Gastrocnemius medialis (tissue), 4 donors: ENCODE results near the gene HADH. TPM values are rescaled to one million over a fixed set of nuclear protein-coding genes. Genes with fewer than 3 reads are reported as not detected.
"Not testable (repeated sequence)": the region's sequence is repeated elsewhere in the genome, so short reads cannot be mapped to it uniquely, and the experiment has no call there.

Experiments
- ATAC-seq, 2 donors: fragments of 150-250 bp; one replicate each; pipeline ENCODE4 v1.9.1; 2016
- DNase-seq, 2 donors: peaks; one replicate each; pipeline ENCODE4 v3.0.0-alpha.2; 2019
- H3K27ac ChIP-seq, 4 donors: fragments of 200-600 bp; sonication (generic); 1 replicate in 1 of 4; 2 replicates in 3 of 4; pipeline ENCODE4 v1.5.1; 2016 to 2018; ENCODE audit warnings: mild to moderate bottlenecking in 2 of 4, moderate library complexity in 1 of 4
- H3K27me3 ChIP-seq, 3 donors: fragments of 200-600 bp; sonication (generic) in 2 of 3; 1 replicate in 1 of 3; 2 replicates in 2 of 3; pipeline versions ENCODE4 v1.5.1 to v1.6.0; 2016 to 2019; ENCODE audit warnings: mild to moderate bottlenecking in 1 of 3, moderate library complexity in 1 of 3
- H3K36me3 ChIP-seq, 2 donors: fragments of 200-600 bp; sonication (generic) in 1 of 2; one replicate each; pipeline ENCODE4 v1.5.1; 2017 to 2018
- H3K4me1 ChIP-seq, 2 donors: fragments of 200-600 bp; sonication (generic) in 1 of 2; one replicate each; pipeline ENCODE4 v1.5.1; 2016 to 2017; ENCODE audit warnings: mild to moderate bottlenecking in 2 of 2
- H3K4me3 ChIP-seq, 4 donors: fragments of 200-600 bp; sonication (generic) in 3 of 4; 1 replicate in 1 of 4; 2 replicates in 3 of 4; pipeline ENCODE4 v1.5.1; 2016 to 2019; ENCODE audit warnings: mild to moderate bottlenecking in 2 of 4
- H3K9me3 ChIP-seq, 3 donors: fragments of 200-600 bp; sonication (generic) in 2 of 3; 1 replicate in 1 of 3; 2 replicates in 2 of 3; pipeline ENCODE4 v1.5.1; 2016 to 2019
- POLR2A ChIP-seq, 2 donors: fragments of 450-650 bp; IDR thresholded peaks; one replicate each; pipeline ENCODE4 v1.6.1; 2017; ENCODE audit warnings: antibody characterized with exemption in 2 of 2, mild to moderate bottlenecking in 2 of 2, moderate library complexity in 2 of 2
- in situ Hi-C, 4 donors: fragments of 200-750 bp; cut with MboI; loops; one replicate each; pipeline versions ENCODE4 v1.15.0 to v1.8.0; 2017; ENCODE audit warnings: low sequenced_read_pairs in 4 of 4
- intact Hi-C: fragments of 100-400 bp; cut with DNase I; formaldehyde crosslinking; loops from one replicate; pipeline ENCODE4 v1.15.1; 2023; ENCODE audit warnings: low total_unique reads
- total RNA-seq, 4 donors: library from RNA; depleted of rRNA; stranded (reverse); fragments of >200 nt; gene quantifications; one replicate each; pipeline versions ENCODE4 v1.1.0 to v1.2.3, GENCODE V29; 2016
- TF ChIP-seq, protein P1 (sequence below), 5 experiments: fragments of 450-650 bp in 3 of 5; fragments of 200-600 bp in 2 of 5; sonication (generic) in 2 of 5; IDR thresholded peaks in 4 of 5; conservative IDR thresholded peaks in 1 of 5; 1 replicate in 4 of 5; 2 replicates in 1 of 5; pipeline ENCODE4 v1.5.1; 2016 to 2019; ENCODE audit warnings: antibody characterized with exemption in 5 of 5, mild to moderate bottlenecking in 3 of 5, moderate library complexity in 3 of 5

Gene HADH
- total RNA-seq, 4 donors from 2014 or later, result 78.0 to 137 (median 105) TPM

DNA sequence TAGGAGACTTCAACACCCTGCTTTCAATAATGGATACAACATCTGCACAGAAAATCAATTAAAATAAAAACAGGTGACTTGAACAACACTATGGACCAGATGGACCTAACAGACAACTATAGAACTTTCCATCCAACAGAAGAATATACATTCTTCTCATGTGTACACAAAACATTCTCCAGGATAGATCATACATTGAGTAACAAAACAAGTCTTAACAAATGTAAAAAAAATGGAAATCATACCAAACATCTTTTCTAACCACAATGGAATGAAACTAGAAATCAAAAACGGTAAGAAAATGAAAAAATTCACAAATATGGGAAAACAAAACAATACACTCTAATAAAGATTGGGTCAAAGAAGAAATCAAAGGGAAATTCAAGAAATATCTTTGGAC, 33.7 kb upstream of the HADH start:
- intact Hi-C loops, result no loop called here
- TF ChIP-seq, protein P1, sequence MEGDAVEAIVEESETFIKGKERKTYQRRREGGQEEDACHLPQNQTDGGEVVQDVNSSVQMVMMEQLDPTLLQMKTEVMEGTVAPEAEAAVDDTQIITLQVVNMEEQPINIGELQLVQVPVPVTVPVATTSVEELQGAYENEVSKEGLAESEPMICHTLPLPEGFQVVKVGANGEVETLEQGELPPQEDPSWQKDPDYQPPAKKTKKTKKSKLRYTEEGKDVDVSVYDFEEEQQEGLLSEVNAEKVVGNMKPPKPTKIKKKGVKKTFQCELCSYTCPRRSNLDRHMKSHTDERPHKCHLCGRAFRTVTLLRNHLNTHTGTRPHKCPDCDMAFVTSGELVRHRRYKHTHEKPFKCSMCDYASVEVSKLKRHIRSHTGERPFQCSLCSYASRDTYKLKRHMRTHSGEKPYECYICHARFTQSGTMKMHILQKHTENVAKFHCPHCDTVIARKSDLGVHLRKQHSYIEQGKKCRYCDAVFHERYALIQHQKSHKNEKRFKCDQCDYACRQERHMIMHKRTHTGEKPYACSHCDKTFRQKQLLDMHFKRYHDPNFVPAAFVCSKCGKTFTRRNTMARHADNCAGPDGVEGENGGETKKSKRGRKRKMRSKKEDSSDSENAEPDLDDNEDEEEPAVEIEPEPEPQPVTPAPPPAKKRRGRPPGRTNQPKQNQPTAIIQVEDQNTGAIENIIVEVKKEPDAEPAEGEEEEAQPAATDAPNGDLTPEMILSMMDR (IDR thresholded peaks at IDR 0.05 in 4 of 5, conservative IDR thresholded peaks at IDR 0.05 in 1 of 5), result no peak
- TF ChIP-seq POLR2A (IDR thresholded peaks at IDR 0.05), result no peak
- DNase-seq, result no peak
- Histone ChIP-seq H3K27ac (no peak overlapping the region), H3K27me3 (no peaks in the 10 kb centered on the region), H3K4me3 (no peak overlapping the region), H3K36me3 (peaks cover 0 to 4% of the 10 kb centered on the region in 2 donors), H3K4me1 (no peaks in the 10 kb centered on the region), H3K9me3 (no peaks in the 10 kb centered on the region)
- in situ Hi-C loops, result no loop called here
- ATAC-seq, result no peak

GRCh38 chr4:107966903-107967302, 22.8 kb upstream of the HADH start:
- H3K4me1 ChIP-seq, result no peaks in the 10 kb centered on the region
- intact Hi-C loops, result no loop called here
- H3K9me3 ChIP-seq, result no peaks in the 10 kb centered on the region
- no peak overlapping the region for H3K4me3 ChIP-seq
- TF ChIP-seq, protein P1 (IDR thresholded peaks at IDR 0.05 in 4 of 5, conservative IDR thresholded peaks at IDR 0.05 in 1 of 5), result no peak
- no peak for TF ChIP-seq POLR2A (IDR thresholded peaks at IDR 0.05)
- ATAC-seq (no peak), DNase-seq (no peak)
- in situ Hi-C loops, result no loop called here
- no peaks in the 10 kb centered on the region for H3K36me3 ChIP-seq
- no peak overlapping the region for H3K27ac ChIP-seq
- H3K27me3 ChIP-seq, result no peaks in the 10 kb centered on the region

- DNase-seq, ATAC-seq, in situ Hi-C loops, H3K27me3 ChIP-seq, H3K36me3 ChIP-seq, H3K27ac ChIP-seq, H3K9me3 ChIP-seq, intact Hi-C loops, H3K4me3 ChIP-seq, H3K4me1 ChIP-seq: not testable (repeated sequence)
These were observed 22.2 kb upstream of the HADH start for GRCh38 chr4:107967519-107967918.

DNA sequence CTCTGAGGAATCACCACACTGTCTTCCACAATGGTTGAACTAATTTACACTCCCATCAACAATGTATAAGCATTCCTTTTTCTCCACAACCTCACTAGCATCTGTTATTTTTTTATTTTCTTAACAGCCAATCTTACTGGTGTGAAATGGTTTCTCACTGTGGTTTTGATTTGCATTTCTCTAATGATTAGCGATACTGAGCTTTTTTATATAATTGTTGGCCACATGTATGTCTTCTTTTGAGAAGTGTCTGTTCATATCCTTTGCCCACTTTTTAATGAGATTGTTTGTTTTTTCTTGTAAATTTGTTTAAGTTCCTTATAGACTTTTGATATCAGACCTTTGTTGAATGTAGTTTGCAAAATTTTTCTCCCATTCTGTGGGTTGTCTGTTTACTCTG, 21.8 kb upstream of the HADH start:
- H3K9me3 ChIP-seq, H3K27ac ChIP-seq, H3K36me3 ChIP-seq, H3K4me3 ChIP-seq, ATAC-seq, H3K4me1 ChIP-seq, H3K27me3 ChIP-seq, in situ Hi-C loops, DNase-seq, intact Hi-C loops: not testable (repeated sequence)

DNA sequence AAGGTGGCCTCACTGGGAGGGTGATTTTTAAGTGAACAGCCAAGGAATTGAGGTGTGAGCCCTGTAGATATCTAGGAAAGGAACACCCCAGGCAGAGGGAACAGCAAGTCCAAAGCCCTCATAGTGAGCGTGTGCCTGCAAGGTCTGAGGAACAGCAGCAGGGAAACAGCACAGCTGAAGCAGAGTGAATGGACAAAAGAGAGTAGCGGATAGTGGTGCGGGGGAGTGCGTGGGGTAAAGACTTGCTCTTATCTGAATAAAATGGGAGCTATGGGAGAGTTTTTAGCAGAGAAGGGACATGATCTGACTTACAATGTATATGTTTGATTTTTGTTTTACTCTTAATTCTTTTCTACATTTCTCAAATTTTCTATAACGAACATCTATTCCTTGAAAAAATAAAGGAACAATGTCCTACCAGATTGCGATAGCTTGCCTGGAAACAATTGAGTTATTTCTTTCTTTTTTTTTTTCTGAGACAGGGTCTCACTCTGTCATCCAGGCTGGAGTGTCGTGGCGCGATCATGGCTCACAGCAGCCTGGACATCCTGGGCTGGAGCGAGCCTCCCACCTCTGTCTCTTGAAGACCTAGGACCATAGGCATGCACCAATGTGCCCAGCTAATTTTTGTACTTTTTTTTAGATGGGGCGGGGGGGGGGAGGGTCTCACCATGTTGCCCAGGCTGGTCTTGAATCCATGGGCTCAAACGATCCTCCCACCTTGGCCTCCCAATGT, 19.5 kb upstream of the HADH start:
- in situ Hi-C loops (no loop called here), intact Hi-C loops (no loop called here)
- no peak for DNase-seq

More for the DNA sequence above, 19.5 kb upstream of the HADH start:
- Histone ChIP-seq H3K27ac (no peak overlapping the region), H3K27me3 (no peaks in the 10 kb centered on the region), H3K36me3 (no peaks in the 10 kb centered on the region), H3K4me3 (no peak overlapping the region), H3K4me1 (no peaks in the 10 kb centered on the region), H3K9me3 (no peaks in the 10 kb centered on the region)
- ATAC-seq, result no peak
- TF ChIP-seq, protein P1 (IDR thresholded peaks at IDR 0.05 in 4 of 5, conservative IDR thresholded peaks at IDR 0.05 in 1 of 5), result no peak
- no peak for TF ChIP-seq POLR2A (IDR thresholded peaks at IDR 0.05)
